Heart left ventricle (tissue), 13 donors: Measurements from ENCODE around the gene FOXN3.

Experiments
- CTCF ChIP-seq, 12 donors: fragments of 200-600 bp; sonication (generic) in 4 of 12; IDR thresholded peaks; one replicate each; pipeline versions ENCODE4 v1.5.0 to v1.8.0; 2018 to 2022; ENCODE audit warnings: antibody characterized with exemption in 12 of 12, mild to moderate bottlenecking in 5 of 12
- POLR2A ChIP-seq, 2 donors: fragments of 450-650 bp; IDR thresholded peaks; one replicate each; pipeline ENCODE4 v1.6.1; 2017; ENCODE audit warnings: antibody characterized with exemption in 2 of 2, mild to moderate bottlenecking in 2 of 2, moderate library complexity in 2 of 2
- donor health status: ischemic (EF 13 %, LVEDD 7.1; RV severe dilation, severe dysfunction).
- donor health status: DM: no; HTN: yes; CAD: no.
- donor health status: DM: no; HTN: no; CAD: no.
- donor health status: ischemic (EF 25% LVEDD 6.9; RV normal size, moderate dysfunction).
- donor health status: ischemic (EF 25% LVEDD 5.7; RV mildly dilated, moderate dysfunction).
- donor health status: ischemic (EF 35%, LVEDD 5.7; RV mildly dilated, moderate dysfunction).
- donor health status: nonischemic (EF 11% LVEDD 7.7; RV severe dilation, severe dysfunction).
- donor health status: DM: yes; HTN: yes; CAD: no.
- donor health status: PGD.
- donor health status: ischemic (EF 29% LVEDD 5.4; RV normal size, mild dysfunction).
- donor health status: nonischemic (EF 23%, LVEDD 6.1; RV moderate dilation, normal function).

GRCh38 chr14:89336338-89336737, 80.7 kb downstream of the FOXN3 start:
- TF ChIP-seq CTCF (IDR thresholded peaks at IDR 0.05) = no peak
- no peak for TF ChIP-seq POLR2A (IDR thresholded peaks at IDR 0.05)
